ENCODE measurements around the gene IQGAP3. TPM values are rescaled to one million over a fixed set of nuclear protein-coding genes. Genes with fewer than 3 reads are reported as not detected.

IQGAP3 gene
- total and polyA plus RNA-seq, 12 donors = 0.07 to 3.8 (median 0.23) TPM

GRCh38 chr1:156499842-156500542 lies 72.4 kb downstream of the IQGAP3 start:
- H3K9me3 ChIP-seq = no peaks in the 10 kb centered on the region
- H3K36me3 ChIP-seq = peaks cover 0 to 6% (median under 1%) of the 10 kb centered on the region in 9 donors
- peak overlapping the region; percentile 71 to 100 (median 94) for H3K4me3 ChIP-seq
- peak overlapping the region; percentile 97 to 100 (median 100) for H3K27ac ChIP-seq
- no peak for TF ChIP-seq CTCF (IDR thresholded peaks at IDR 0.05)
- DNase-seq (peak; percentile 71 to 84), ATAC-seq (peak; percentile 1 to 34 (median 21))
- no peaks in the 10 kb centered on the region for H3K27me3 ChIP-seq
- WGBS, 2 donors = 1 to 2% methylated on average over 50 to 51 of the region's 51 CpGs
- peaks cover 54 to 80% (median 77%) of the 10 kb centered on the region in 9 donors for H3K4me1 ChIP-seq
- intact Hi-C loops (cut with DNase I) = loop anchor here in 7 of 10 donors (1.0 to 10.0 kb wide), 9 partner anchors 23 to 392 kb away; partner anchors contain the start of genes GPATCH4 (in 1 of the 7), MRPL24 (in 1 of the 7), NAXE (in 1 of the 7) and PEAR1 (in 1 of the 7)

- Histone ChIP-seq H3K27me3 (no peaks in the 10 kb centered on the region), H3K4me3 (peak overlapping the region; percentile 71 to 100 (median 94)), H3K27ac (peak overlapping the region; percentile 97 to 100 (median 100)), H3K9me3 (no peaks in the 10 kb centered on the region), H3K36me3 (peaks cover 0 to 13% (median 4%) of the 10 kb centered on the region in 9 donors), H3K4me1 (peaks cover 55 to 80% (median 78%) of the 10 kb centered on the region in 9 donors)
- no peak for DNase-seq
- TF ChIP-seq CTCF (IDR thresholded peaks at IDR 0.05) = no peak
- intact Hi-C loops (cut with DNase I) = loop anchor here in 2 of 10 donors (2.0 kb wide), 2 partner anchors 23 to 43 kb away; no protein-coding TSS in a partner anchor
- 1% methylated on average over 14 of the region's 14 CpGs for WGBS, 2 donors
- ATAC-seq = no peak
These were observed 73.0 kb downstream of the IQGAP3 start for GRCh38 chr1:156499194-156499841.

- TF ChIP-seq CTCF (IDR thresholded peaks at IDR 0.05) = no peak
- Histone ChIP-seq H3K4me3 (peak overlapping the region; percentile 71 to 100 (median 94)), H3K27me3 (no peaks in the 10 kb centered on the region), H3K36me3 (peaks cover 0 to 13% (median 4%) of the 10 kb centered on the region in 9 donors), H3K27ac (peak overlapping the region; percentile 97 to 100 (median 100)), H3K9me3 (no peaks in the 10 kb centered on the region), H3K4me1 (peaks cover 59 to 80% (median 78%) of the 10 kb centered on the region in 9 donors)
- DNase-seq = peak; percentile 68 to 88
- ATAC-seq = peak in 5 of 8 donors; percentile 2 to 42 (median 30)
- intact Hi-C loops (cut with DNase I) = loop anchor here in 2 of 10 donors (2.0 kb wide), 2 partner anchors 22 to 42 kb away; no protein-coding TSS in a partner anchor
- WGBS, 2 donors = 5 to 8% methylated on average over 12 of the region's 12 CpGs
These were observed 73.8 kb downstream of the IQGAP3 start for GRCh38 chr1:156498432-156499193.
